ENCODE data around the gene RNF207. TPM values are rescaled to one million over a fixed set of nuclear protein-coding genes. Genes with fewer than 3 reads are reported as not detected.

Gene RNF207
- total RNA-seq, 1 experiment from 2014 or later: 4.9 TPM

DNA sequence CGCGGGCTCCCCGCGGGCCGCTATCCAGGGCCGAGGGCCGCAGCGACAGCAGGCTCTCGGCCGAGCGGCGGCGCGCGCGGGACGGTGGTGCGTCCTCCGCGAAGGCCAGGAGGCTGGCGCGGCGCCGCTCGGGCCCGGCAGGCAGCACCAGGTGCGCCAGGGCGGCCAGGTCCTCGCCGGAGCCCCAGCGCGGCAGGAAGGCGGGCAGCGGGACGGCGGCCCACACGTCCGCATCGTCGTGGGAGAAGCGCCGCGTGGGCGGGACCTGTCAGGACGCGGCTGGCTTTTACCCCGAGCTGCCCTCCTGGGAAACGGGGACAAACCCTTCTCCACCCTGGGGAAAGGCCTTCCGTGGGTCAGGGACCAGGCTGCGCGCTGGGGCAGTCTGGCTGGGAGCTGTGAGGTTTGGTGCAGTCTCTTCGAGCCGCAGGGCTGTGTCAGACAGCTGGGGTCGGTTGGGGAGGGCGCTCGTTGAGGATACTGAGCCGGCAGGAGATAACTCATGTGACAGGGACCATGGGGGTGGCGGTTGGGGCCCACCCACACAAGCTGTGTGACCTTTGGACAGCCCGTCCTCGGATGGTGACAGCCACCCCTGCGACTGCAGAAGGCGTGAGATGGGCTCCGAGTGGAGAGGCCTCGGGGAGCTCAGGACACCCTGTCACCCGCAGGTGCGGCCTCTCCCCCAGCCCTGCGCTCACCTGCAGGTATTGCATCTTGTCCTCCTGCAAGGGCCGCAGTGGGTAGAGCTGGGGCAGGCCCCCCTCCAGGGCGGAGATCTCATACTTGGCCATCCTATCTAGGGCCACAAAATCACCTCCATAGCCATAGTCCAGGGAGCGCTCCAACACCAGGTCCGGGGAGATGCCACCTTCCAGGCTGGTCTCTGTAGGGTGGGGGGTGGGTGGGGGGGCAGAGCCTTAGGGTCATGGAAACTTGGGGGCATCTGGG, 44.1 kb downstream of the RNF207 start:
- H4K91ac ChIP-seq (ENCODE audit: insufficient read length, low read depth, low read length): no peak overlapping the region
- H2BK20ac ChIP-seq (ENCODE audit: low read depth, low read length, poor library complexity, severe bottlenecking): no peak overlapping the region
- peaks cover 18% of the 10 kb centered on the region; the same call in 1 of the 2 replicates for H3K27me3 ChIP-seq (ENCODE audit: insufficient read depth, low read length)
- no peak overlapping the region for H2BK15ac ChIP-seq (ENCODE audit: low read depth, low read length)
- Mint-ChIP-seq H3K4me3 (peak overlapping the region; percentile 49 to 73), H3K36me3 (ENCODE audit: insufficient read depth in 1 of 3, low read depth in 3 of 3) (peaks cover 0 to 3% (median 2%) of the 10 kb centered on the region in 3 experiments; a peak in 3 of 7 replicates), H3K4me1 (peaks cover 15 to 16% of the 10 kb centered on the region in 2 experiments), H3K9me3 (no peaks in the 10 kb centered on the region), H3K27ac (no peak overlapping the region), H3K27me3 (ENCODE audit: low read depth) (peaks cover 58% of the 10 kb centered on the region)
- H4K5ac ChIP-seq (ENCODE audit: insufficient read length, low read depth, low read length): no peak overlapping the region
- H2AK5ac ChIP-seq (ENCODE audit: insufficient read length, low read length): no peak overlapping the region
- no peak overlapping the region for H3K4me2 ChIP-seq (ENCODE audit: insufficient read depth, insufficient read length, low read length)
- no peak overlapping the region for H2BK12ac ChIP-seq (ENCODE audit: insufficient read length, low read depth, low read length)
- H3K23me2 ChIP-seq (ENCODE audit: insufficient read length, low read depth, low read length, poor library complexity, severe bottlenecking): peaks cover 6% of the 10 kb centered on the region
- H3K79me2 ChIP-seq (ENCODE audit: insufficient read depth, low read length): no peaks in the 10 kb centered on the region
- WGBS (ENCODE audit: extremely low coverage, insufficient read length, low lambda C conversion rate): no CpG with 5 or more reads among the region's 71 CpGs
- 0 out of 2 replicates have a peak overlapping the region, but pooled peaks have one; percentile 10 for H3K14ac ChIP-seq (ENCODE audit: insufficient read depth, low read length)
- no peaks in the 10 kb centered on the region for H3K9me3 ChIP-seq (ENCODE audit: control insufficient read depth, low read depth, low read length)
- no peaks in the 10 kb centered on the region for H3K4me1 ChIP-seq (ENCODE audit: insufficient read depth, low read length)
- H2BK120ac ChIP-seq (ENCODE audit: low read depth, low read length, poor library complexity, severe bottlenecking): no peak overlapping the region
- no peak for DNase-seq
- no peak overlapping the region for H3K56ac ChIP-seq (ENCODE audit: insufficient read length, low read depth, low read length)
- TF ChIP-seq, protein P1, sequence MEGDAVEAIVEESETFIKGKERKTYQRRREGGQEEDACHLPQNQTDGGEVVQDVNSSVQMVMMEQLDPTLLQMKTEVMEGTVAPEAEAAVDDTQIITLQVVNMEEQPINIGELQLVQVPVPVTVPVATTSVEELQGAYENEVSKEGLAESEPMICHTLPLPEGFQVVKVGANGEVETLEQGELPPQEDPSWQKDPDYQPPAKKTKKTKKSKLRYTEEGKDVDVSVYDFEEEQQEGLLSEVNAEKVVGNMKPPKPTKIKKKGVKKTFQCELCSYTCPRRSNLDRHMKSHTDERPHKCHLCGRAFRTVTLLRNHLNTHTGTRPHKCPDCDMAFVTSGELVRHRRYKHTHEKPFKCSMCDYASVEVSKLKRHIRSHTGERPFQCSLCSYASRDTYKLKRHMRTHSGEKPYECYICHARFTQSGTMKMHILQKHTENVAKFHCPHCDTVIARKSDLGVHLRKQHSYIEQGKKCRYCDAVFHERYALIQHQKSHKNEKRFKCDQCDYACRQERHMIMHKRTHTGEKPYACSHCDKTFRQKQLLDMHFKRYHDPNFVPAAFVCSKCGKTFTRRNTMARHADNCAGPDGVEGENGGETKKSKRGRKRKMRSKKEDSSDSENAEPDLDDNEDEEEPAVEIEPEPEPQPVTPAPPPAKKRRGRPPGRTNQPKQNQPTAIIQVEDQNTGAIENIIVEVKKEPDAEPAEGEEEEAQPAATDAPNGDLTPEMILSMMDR (conservative IDR thresholded peaks at IDR 0.05): no peak
- no peak overlapping the region for H2AFZ ChIP-seq (ENCODE audit: low read length)
- no peak overlapping the region for H3K9ac ChIP-seq (ENCODE audit: extremely low read depth, insufficient read length, low read length)
- H4K8ac ChIP-seq (replicated peaks; ENCODE audit: insufficient read length, low read depth, low read length): no peak overlapping the region
- no peaks in the 10 kb centered on the region for H4K20me1 ChIP-seq (ENCODE audit: control insufficient read depth, insufficient read depth, insufficient read length)
- no peaks in the 10 kb centered on the region for H3K79me1 ChIP-seq (ENCODE audit: insufficient read depth, low read depth, low read length, poor library complexity, severe bottlenecking)
- no peak overlapping the region for H3K23ac ChIP-seq (ENCODE audit: insufficient read length, low read depth, low read length)
- no peak overlapping the region for H3T11ph ChIP-seq (ENCODE audit: low read length)
- H3K4ac ChIP-seq (ENCODE audit: low read depth, low read length): no peak overlapping the region
- no peak overlapping the region for H3K18ac ChIP-seq (ENCODE audit: insufficient read length, low read depth, low read length)
- H3K27ac ChIP-seq (ENCODE audit: insufficient read length, low read depth, low read length): no peak overlapping the region
- H2BK5ac ChIP-seq (ENCODE audit: insufficient read length, low read length): no peak overlapping the region
